GM10847 (cell line): ENCODE measurements around the gene CDC20B.

Source experiments
- POLR2A ChIP-seq: IDR thresholded peaks from 2 replicates; pipeline ENCODE4 v1.6.1; 2011; ENCODE audit not compliant: insufficient read length; ENCODE audit errors: extremely low read depth

The CDC20B gene

DNA sequence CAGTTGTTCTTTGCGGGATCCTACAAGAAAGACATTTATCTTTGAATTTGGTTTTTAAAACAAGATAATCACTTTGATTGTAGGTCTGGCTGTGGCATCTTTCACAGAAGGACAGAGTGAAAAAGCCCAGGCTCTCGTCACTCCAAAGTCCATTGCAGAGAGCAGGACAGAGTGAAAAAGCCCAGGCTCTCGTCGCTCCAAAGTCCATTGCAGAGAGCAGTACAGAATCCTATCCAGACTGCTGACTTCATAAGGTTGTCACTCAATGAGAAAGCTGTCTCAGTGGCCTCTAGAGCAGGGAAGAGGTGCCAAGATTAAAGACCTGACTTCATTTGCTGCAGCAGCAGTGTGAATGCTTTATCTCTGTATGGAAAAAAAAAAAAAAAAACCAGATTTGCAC lies 29.4 kb downstream of the CDC20B start:
- TF ChIP-seq POLR2A: no peak

DNA sequence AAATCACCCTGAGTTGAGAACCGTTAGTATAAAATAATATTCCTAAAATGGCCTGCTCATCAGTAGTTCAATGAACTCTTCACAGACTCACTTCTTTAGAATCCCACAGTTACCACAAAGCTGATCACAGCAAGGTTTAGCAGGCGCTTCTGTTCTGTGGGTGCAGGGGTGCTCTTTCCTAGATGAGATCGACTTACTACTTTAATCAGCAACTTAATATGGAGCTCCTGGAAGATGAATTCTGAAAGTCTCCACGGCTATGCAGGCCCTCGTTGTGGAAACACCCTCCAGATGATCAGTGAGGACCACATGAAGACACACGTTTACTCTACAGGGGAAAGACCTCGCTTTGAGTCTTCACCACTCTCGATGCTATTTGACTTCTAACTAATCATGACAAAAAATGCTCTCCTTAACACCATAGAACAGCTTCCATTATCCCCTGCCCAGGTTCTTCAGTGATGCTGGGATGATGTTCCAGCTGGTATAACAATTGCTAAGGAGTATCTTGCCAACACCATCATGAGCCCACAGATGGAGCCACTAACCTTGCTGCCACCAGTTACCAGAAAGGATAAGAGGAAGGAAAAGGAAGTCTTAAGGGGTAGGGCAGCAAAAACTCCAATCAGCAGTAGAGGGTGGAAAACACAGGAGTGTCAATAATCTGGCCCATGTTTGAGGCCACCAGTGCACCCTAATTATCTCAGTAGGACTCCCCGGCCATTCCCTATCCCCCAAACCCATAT lies 30.9 kb downstream of the CDC20B start:
- TF ChIP-seq POLR2A: no peak

DNA sequence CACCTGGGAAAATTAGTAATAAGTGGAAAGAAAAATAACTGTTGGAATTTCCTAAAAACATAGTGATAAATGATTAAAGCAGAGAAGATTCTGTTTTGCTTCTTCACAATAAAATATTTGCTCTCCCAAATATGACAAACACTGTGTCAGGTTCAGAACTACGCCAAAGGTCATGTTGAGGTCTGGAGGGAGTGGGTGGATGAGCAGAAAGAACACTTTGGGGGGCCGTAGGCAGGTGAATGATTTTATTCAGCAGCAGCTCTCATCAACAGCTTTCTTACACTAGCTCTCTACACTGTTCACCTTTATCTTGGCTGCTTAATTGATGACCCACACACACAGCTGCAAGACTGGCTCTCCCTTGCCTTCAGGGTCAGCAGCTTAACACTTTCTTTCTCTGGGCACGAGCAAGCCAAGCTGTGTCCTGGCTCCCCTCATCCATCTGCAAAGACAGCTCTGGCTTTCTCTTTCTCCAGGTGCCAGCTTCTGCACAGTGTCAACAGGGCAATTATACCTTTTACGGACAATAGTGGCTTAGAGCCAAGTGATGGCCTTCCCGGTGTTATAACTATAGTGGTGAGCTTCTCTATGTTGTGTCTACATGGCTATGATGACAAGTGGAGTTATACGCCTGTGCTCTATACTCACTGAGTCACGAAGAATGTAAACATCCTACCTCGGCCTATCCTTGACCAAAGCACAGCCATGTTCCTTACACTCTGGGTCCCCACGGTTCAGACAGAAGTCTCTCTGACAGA lies 31.9 kb downstream of the CDC20B start:
- TF ChIP-seq POLR2A: no peak

DNA sequence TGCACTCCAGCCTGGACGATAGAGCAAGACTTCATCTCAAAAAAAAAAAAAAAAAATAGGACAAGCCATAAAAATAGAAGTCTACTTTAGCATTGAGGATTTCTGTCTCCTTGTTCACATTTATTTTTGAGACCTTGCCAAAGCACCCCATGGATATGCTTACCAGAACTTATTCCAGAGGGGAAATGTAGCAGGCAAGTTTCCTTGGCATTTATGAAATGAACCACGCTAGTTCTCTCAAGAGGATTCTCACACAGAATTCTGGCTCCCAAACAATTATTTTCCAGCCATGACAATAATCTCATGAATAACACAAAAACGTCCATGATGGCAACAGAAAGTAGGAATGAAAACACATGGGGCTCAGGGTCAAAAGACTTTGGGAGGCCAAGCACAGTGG lies 36.5 kb downstream of the CDC20B start:
- no peak for TF ChIP-seq POLR2A

DNA sequence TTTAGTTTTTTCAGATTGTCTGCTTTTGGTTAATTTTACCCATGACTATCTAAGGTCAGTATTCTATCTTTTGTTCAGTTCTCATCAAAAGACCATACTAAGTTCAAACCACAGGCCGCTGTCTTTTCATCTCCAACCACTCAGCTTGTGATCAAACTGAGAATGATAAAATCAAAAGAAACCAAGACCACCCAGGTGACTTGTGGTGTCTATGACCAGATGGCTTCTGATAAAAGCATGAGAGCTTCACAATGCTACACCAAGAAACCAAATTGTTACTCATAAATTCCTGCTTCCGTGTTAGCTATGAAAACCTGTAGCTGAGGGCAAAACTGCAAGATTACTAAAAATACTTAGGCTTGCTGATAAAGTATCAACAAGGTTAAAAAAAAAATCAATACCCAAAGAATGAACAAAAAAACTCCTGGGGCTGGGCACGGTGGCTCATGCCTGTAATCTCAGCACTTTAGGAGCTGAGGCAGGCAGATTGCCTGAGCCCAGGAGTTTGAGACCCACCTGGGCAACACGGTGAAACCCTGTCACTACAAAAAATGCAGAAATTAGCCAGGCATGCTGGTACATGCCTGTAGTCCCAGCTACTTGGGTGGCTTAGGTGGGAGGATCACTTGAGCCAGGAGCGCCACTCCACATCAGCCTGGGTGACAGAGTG lies 38.8 kb downstream of the CDC20B start:
- no peak for TF ChIP-seq POLR2A

DNA sequence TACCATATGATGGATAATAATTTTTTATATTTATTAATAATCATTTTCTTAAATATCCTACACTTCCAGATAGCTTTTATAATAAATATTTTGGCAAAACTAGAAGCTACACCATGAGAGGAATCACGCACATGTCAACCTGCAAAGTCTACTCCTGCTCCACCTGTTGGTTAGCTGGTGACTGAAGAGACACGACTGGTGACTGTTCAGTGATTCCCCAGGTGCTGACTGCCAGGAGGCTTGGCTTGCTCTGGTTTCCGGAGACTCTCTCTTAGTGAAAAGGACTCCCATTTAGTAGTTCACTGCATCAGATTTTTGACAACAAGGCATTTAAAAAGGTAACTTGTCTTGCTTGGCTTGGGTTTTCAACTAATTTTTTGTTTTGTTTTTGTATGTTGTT lies 49.6 kb downstream of the CDC20B start:
- TF ChIP-seq POLR2A: no peak

DNA sequence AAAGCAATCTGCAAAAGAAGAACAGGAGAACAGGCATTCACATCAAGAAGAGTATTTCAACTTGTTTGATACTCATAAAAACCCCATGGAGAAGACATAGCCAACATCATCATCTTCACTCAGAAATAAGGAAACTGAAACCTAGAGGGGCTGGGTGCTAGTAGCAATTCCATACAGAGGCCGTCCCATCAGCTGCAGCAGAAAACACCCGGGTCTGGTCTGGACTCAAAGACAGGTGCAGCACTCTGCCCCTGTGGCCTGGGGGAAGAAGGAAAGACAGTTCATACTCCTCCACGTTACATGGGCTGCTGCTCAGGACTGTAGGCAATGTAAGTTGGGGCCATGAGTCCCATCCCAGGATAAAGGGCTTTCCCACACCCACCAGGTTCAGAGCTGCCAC lies 58.9 kb downstream of the CDC20B start:
- TF ChIP-seq POLR2A: no peak

DNA sequence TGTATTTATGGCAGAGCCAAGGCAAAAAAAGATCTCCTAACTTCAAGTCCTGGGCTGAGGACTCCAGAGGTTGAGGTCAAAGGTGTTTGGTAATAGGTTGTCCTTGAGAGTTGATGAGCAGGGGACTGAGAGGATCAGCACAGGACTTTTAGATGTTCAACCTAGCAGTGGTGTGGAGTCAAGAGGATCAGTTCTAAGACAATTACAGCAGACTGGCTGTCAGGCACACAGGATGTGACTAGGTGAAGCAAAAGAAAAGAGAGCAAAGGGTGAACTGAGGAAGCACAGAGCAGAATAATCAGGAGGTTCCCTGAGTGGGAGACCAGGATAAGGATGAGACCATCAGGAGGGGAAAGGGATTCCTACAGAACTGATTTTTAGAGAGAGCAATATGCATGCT lies 59.6 kb downstream of the CDC20B start:
- no peak for TF ChIP-seq POLR2A

DNA sequence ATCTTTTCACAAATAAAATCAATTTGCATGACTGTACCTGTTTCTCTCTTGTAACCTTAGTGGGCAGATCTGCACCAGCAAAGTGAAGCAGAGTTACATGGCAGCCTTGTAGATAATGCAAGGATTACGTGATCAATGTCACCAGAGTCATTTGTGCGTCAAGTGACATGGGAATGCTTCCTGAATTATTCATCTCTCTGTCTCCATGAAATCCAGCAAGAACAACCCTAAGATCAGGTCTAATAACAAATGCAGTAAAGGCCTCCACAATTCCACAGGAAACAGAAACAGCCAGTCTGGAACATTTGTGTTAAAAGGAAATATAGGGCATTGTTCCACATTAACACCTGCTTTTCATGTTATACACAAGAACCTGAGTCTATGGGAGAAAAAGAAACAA lies 62.8 kb downstream of the CDC20B start:
- no peak for TF ChIP-seq POLR2A

DNA sequence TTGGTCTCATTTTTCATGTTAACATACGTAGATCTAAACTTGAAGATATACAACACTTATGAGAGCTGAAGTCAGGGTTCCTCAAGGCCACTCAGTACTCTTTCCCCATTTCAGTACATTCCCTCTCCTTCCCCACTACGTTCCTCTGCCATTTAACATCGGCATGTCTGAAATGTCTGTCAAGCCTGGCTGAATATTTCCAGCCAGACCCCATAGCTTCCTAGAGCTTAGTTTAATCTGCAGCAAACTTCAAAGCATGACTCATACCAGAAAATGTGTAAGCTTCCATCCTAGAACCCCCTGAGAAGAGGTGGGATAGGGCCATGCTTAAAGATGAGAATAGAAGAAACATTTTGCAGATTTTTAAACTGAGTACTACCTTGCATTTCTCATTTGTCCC lies 64.3 kb downstream of the CDC20B start:
- no peak for TF ChIP-seq POLR2A

DNA sequence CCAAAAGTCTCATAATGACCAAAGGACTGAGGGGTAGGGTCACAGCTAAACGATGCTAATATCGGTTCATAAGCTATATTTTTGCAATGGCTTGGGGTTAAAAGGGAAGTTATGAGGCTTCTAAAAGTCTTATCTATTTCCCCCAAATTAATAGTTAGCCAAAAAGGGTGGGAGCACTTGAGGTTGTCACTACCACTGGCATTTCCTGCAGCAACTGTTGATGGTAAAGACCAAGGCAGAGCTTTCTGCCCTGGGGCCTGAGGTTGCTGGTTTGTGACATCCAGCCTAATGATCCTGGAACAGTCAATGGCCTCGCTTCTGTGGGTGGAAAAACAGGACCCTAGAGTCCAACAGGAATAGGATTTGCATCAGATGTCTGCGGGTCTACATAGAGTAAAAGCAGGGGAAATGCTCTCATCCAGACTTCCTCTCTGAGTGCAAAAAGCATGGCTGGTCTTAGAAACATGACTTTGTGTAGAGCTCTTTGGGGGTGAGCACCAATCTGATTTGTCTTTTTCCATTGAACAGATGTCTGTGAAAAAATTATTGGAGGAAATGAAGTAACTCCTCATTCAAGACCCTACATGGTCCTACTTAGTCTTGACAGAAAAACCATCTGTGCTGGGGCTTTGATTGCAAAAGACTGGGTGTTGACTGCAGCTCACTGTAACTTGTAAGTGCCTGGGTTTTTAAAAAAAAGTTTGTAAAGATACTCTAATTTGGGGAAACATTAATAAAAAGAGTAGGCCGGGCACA lies 67.9 kb downstream of the CDC20B start:
- no peak for TF ChIP-seq POLR2A

DNA sequence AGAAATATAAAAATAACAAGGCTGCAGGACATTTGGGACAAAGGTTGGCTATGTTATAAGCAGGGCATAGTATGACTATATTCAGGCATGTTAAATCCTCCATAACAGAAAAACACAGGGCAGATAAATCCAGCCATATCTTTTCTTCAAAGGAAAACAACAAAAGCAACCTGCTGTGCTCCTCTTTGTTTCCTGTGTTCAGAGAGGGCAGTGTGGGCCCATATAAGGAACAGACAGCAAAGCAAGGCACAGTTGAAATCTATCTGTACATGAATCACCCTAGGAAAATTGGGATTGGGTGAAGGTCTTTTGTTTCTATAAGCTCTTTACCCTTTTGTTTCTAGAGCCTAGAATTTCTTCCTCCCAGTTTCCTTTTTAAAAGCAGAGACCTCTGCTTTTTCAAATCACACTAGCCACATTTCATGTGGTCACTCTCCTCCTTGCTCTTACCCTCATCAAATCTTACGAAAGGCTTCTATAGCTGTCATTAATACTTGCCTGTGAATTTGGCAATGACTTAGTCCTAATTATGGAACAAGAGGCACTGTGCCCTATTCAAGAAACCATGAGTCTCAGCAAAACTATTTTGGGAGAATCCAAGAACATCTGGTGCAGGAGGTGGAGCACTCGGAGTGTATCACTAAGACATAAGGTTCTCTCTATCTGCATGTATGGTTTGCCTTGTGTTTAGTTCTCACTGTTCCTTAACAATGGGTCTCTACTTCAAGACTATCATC lies 68.8 kb downstream of the CDC20B start:
- no peak for TF ChIP-seq POLR2A

DNA sequence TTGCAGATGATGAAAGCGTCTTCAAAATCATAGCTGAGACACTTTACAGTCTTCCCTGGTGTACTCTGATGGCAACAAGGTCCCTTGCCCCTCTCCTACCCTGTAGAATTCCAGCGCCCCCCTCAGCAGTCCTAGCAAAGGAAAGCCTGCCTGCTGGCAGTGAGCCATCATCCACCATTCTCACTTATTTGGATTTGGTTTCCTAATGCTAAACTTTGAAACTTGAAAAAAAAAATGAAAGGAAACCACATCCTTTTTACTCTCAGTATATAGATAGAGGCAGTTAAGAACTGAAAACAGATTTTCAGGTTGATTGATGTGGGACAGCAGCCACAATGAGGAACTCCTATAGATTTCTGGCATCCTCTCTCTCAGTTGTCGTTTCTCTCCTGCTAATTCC lies 70.6 kb downstream of the CDC20B start, which contains the start of gene GZMA:
Gene GZMA, plus strand, starts transcription at position 299 of the 400 bp plus-strand sequence. Its CDS starts 37 bp downstream, at position 336.
- TF ChIP-seq POLR2A: no peak

DNA sequence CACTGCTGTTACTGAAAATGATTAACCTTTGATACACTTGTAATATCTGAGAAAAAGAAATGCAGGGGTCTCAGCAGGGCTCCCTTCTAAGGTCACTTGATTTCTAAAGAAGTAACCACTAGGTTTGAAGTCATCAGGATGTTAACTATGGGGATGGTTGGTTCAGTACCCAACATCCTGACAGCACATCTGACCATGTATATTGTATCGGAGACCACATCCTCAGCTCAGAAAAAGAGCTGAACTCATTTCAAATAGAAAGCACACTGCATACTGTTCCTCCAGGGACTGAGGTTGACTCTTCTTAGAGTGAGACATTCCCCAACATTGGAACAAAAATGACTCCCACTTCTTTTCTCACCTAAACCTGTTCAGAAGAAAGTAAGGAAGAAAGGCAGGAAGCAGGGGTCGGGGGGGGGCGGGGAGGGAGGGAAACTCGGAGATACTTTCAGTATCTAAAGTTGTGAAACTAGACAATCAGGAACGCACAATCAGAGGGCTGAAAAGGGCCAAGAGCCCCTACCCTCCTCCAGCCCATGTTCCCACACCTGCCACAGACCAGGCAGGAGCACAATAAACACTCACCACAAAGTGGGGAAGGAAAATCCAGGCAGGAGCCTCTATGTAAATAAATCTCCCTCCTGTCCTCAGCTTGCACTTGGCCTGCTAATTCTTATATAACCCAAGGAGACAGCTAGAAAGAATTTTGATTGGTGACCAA lies 71.3 kb downstream of the CDC20B start:
- no peak for TF ChIP-seq POLR2A

DNA sequence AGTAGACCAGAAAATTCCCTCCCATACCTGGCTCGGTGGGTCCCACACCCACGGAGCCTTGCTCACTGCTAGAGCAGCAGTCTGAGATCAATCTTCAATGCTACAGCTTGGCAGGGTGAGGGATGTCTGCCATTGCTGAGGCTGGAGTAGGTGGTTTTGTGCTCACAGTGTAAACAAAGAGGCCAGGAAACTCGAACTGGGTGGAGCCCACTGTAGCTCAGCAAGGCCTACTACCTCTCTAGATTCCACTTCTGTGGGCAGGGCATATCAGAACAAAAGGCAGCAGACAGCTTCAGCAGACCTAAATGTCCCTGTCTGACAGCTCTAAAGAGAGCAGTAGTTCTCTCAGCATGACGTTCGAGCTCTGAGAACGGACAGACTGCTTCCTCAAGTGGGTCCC lies 76.1 kb downstream of the CDC20B start:
- TF ChIP-seq POLR2A: no peak

DNA sequence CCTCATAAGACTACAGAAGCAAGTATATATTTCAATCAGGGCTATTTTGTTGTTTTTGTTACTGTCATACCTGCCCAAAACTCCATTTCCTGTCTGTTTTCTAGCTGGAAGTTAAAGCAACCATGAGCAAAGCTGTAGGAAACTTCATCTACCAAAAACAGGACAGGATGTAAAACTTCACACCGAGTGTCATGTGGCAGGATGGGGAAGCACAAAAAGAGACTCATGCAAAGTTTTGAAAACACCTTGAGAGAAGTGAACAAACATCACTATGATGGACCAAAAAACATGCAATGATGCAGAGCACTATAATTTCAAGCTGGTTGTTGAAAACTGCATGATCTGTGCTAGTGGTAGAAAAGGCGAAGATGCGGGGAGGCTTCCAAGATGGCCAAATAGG lies 76.8 kb downstream of the CDC20B start:
- TF ChIP-seq POLR2A: no peak
